DND-41 (cell line): Measurements from ENCODE around the gene DPEP1.

Source experiments
- ATAC-seq: fragments of 200-7000 bp; cut with Tn5 transposase; 3 replicates; pipeline ENCODE4 v1.9.1; 2021; ENCODE audit warnings: low read depth; ENCODE audit not compliant: insufficient read depth
- DNase-seq: peaks from one replicate; pipeline ENCODE4 v3.0.0-alpha.2; 2020
- H2AFZ ChIP-seq: 2 replicates; pipeline ENCODE4 v1.6.0; 2012; ENCODE audit warnings: low read depth, low read length
- H3K27ac ChIP-seq: 2 replicates; pipeline ENCODE4 v1.5.1; 2012; ENCODE audit warnings: low read length, inconsistent platforms
- H3K27me3 ChIP-seq: fragments of 200-600 bp; sonication (generic); 2 replicates; pipeline ENCODE4 v1.6.0; 2012; ENCODE audit warnings: low read length, mild to moderate bottlenecking, inconsistent platforms; ENCODE audit not compliant: insufficient read depth, poor library complexity
- H3K36me3 ChIP-seq: 2 replicates; pipeline ENCODE4 v1.5.1; 2012; ENCODE audit warnings: low read length, inconsistent platforms; ENCODE audit not compliant: insufficient read depth
- H3K4me1 ChIP-seq: 2 replicates; pipeline ENCODE4 v1.5.1; 2012; ENCODE audit warnings: mild to moderate bottlenecking, low read length; ENCODE audit not compliant: insufficient read depth
- H3K4me2 ChIP-seq: 2 replicates; pipeline ENCODE4 v1.6.0; 2012; ENCODE audit warnings: mild to moderate bottlenecking, moderate library complexity, low read length, inconsistent platforms; ENCODE audit not compliant: insufficient read depth
- H3K4me3 ChIP-seq, 2 experiments: fragments of 200-600 bp in 1 of 2; shearing (Covaris generic) in 1 of 2; 2 replicates each; pipeline ENCODE4 v1.5.1; 2012 to 2016; ENCODE audit warnings: inconsistent platforms in 2 of 2, low read length in 2 of 2, mild to moderate bottlenecking in 2 of 2, low read depth in 1 of 2, moderate library complexity in 1 of 2
- H3K79me2 ChIP-seq: 2 replicates; pipeline ENCODE4 v1.6.0; 2012; ENCODE audit warnings: low read length, inconsistent platforms; ENCODE audit not compliant: insufficient read depth
- H3K9ac ChIP-seq: 2 replicates; pipeline ENCODE4 v1.6.0; 2012; ENCODE audit warnings: low read depth, mild to moderate bottlenecking, inconsistent platforms, low read length, moderate library complexity
- H3K9me3 ChIP-seq: 2 replicates; pipeline ENCODE4 v1.5.1; 2012; ENCODE audit warnings: low read length, moderate library complexity, mild to moderate bottlenecking, inconsistent platforms; ENCODE audit not compliant: insufficient read depth, severe bottlenecking
- H4K20me1 ChIP-seq: 2 replicates; pipeline ENCODE4 v1.6.0; 2012; ENCODE audit warnings: low read length; ENCODE audit not compliant: insufficient read depth
- EZH2 ChIP-seq: IDR thresholded peaks from 3 replicates; pipeline ENCODE4 v1.6.1; 2012; ENCODE audit warnings: borderline replicate concordance, low read depth, mild to moderate bottlenecking, moderate library complexity, low read length, inconsistent platforms; ENCODE audit not compliant: severe bottlenecking
- TF ChIP-seq, protein P1 (sequence below): IDR thresholded peaks from 2 replicates; pipeline ENCODE4 v1.5.1; 2012; ENCODE audit warnings: borderline replicate concordance, low read length, moderate library complexity, mild to moderate bottlenecking; ENCODE audit not compliant: poor library complexity, severe bottlenecking; ENCODE audit errors: extremely low read depth

DPEP1 gene

GRCh38 chr16:89606006-89606405, 7.4 kb upstream of the DPEP1 start:
- Histone ChIP-seq H3K27ac (peak overlapping the region; percentile 94), H3K4me1 (peaks cover 71% of the 10 kb centered on the region), H4K20me1 (0 out of 2 replicates have a peak, but pooled peaks cover 3% of the 10 kb centered on the region), H3K9ac (peak overlapping the region; percentile 65), H3K36me3 (no peaks in the 10 kb centered on the region), H3K4me2 (peak overlapping the region; percentile 17; the same call in 1 of the 2 replicates), H3K9me3 (no peaks in the 10 kb centered on the region), H3K27me3 (no peaks in the 10 kb centered on the region), H2AFZ (peak overlapping the region; percentile 19; the same call in 1 of the 2 replicates), H3K4me3 (no peak overlapping the region), H3K79me2 (no peaks in the 10 kb centered on the region)
- TF ChIP-seq EZH2: no peak
- TF ChIP-seq, protein P1, sequence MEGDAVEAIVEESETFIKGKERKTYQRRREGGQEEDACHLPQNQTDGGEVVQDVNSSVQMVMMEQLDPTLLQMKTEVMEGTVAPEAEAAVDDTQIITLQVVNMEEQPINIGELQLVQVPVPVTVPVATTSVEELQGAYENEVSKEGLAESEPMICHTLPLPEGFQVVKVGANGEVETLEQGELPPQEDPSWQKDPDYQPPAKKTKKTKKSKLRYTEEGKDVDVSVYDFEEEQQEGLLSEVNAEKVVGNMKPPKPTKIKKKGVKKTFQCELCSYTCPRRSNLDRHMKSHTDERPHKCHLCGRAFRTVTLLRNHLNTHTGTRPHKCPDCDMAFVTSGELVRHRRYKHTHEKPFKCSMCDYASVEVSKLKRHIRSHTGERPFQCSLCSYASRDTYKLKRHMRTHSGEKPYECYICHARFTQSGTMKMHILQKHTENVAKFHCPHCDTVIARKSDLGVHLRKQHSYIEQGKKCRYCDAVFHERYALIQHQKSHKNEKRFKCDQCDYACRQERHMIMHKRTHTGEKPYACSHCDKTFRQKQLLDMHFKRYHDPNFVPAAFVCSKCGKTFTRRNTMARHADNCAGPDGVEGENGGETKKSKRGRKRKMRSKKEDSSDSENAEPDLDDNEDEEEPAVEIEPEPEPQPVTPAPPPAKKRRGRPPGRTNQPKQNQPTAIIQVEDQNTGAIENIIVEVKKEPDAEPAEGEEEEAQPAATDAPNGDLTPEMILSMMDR: no peak
- ATAC-seq: no peak
- peak; percentile 35 for DNase-seq

DNA sequence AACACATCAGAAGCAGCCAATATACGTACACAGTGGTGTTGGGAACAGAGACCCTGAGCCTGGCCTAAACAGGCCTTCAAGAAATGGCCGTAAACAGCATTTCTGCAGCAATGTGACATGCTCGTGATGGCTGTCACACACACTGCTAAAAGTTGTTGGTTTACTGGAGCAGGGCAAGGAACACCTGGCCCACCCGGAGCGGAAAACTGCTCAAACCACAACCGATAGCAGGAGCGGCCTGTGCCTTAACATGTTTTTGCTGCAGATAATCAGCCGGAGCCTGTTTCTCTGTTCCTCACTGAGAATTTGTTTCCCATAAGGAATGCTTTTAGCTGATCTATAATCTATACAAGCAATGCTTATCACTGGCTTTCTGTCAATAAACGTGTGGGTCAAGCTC, 6.0 kb upstream of the DPEP1 start:
- peak overlapping the region; percentile 65 for H3K9ac ChIP-seq
- peak overlapping the region in 1 of 2 experiments; percentile 38; a peak in 1 of 4 replicates for H3K4me3 ChIP-seq
- ATAC-seq (peak; percentile 77), DNase-seq (peak; percentile 90)
- TF ChIP-seq, protein P1: no peak
- TF ChIP-seq EZH2: no peak
- no peaks in the 10 kb centered on the region for H3K79me2 ChIP-seq
- peak overlapping the region; percentile 94 for H3K27ac ChIP-seq
- H2AFZ ChIP-seq: peak overlapping the region; percentile 66
- no peaks in the 10 kb centered on the region for H3K9me3 ChIP-seq
- H3K4me1 ChIP-seq: peaks cover 64% of the 10 kb centered on the region
- 0 out of 2 replicates have a peak, but pooled peaks cover 3% of the 10 kb centered on the region for H4K20me1 ChIP-seq
- H3K36me3 ChIP-seq: no peaks in the 10 kb centered on the region
- H3K27me3 ChIP-seq: no peaks in the 10 kb centered on the region
- peak overlapping the region; percentile 54 for H3K4me2 ChIP-seq

GRCh38 chr16:89607937-89608740, 5.3 kb upstream of the DPEP1 start:
- H2AFZ ChIP-seq: peak overlapping the region; percentile 66
- no peaks in the 10 kb centered on the region for H3K79me2 ChIP-seq
- H3K36me3 ChIP-seq: no peaks in the 10 kb centered on the region
- peak overlapping the region; percentile 94 for H3K27ac ChIP-seq
- no peak for TF ChIP-seq EZH2
- TF ChIP-seq, protein P1: no peak
- peak overlapping the region; percentile 54 for H3K4me2 ChIP-seq
- H4K20me1 ChIP-seq: no peaks in the 10 kb centered on the region
- H3K4me1 ChIP-seq: peaks cover 63% of the 10 kb centered on the region
- DNase-seq (peak; percentile 58), ATAC-seq (peak; percentile 61)
- peak overlapping the region; percentile 65 for H3K9ac ChIP-seq
- peak overlapping the region in 1 of 2 experiments; percentile 38; a peak in 1 of 4 replicates for H3K4me3 ChIP-seq
- no peaks in the 10 kb centered on the region for H3K9me3 ChIP-seq
- H3K27me3 ChIP-seq: no peaks in the 10 kb centered on the region
